Cardiac septum (tissue), 1 donor: ENCODE results near the gene P3H4. TPM values are rescaled to one million over a fixed set of nuclear protein-coding genes. Genes with fewer than 3 reads are reported as not detected.

Source experiments
- DNase-seq: peaks from one replicate; pipeline ENCODE4 v3.0.0-alpha.2; 2020; ENCODE audit warnings: low spot score
- intact Hi-C: fragments of 100-400 bp; cut with DNase I; formaldehyde crosslinking; loops from one replicate; pipeline ENCODE4 v1.14.0; 2022
- total RNA-seq: library from RNA; stranded (reverse); fragmentation: NEBNext Ultra II Directional; extraction: Animal tissue kit (Norgen Biotek cat#: 25700); gene quantifications from one replicate; pipeline ENCODE4 v1.2.1, GENCODE V29; 2021
- donor health status: DM: no; HTN: no; CAD: no.

The P3H4 gene
- total RNA-seq, 1 donor from 2014 or later: 5.1 TPM

GRCh38 chr17:41775394-41776226 is 36.1 kb downstream of the P3H4 start:
- no peak for DNase-seq
- intact Hi-C loops: no loop called here

- intact Hi-C loops: no loop called here
- DNase-seq: no peak
These were observed 38.0 kb downstream of the P3H4 start for GRCh38 chr17:41773731-41774193.

DNA sequence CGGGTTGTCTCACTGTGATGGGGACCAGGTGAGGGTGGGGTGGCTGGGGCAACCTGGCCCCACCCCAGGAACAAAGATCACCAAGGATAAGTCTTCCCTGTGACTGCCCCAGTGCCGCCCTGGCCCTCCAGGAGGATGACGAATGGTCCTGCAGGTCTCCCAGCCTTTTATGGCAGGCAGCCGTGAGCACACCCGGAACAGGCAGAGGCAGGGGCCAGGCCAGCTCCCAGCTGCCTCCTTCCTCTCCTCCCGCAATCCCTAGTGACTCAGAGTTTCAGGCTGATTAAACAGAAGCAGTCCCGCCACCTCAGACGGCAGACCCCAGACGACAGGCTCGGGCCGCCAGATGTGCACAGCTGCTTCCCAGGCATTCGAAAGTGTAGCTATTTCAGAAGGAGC is 38.6 kb downstream of the P3H4 start:
- no peak for DNase-seq
- intact Hi-C loops: no loop called here

GRCh38 chr17:41772586-41773189 is 39.1 kb downstream of the P3H4 start:
- no peak for DNase-seq
- intact Hi-C loops: no loop called here

GRCh38 chr17:41772218-41772585 is 39.5 kb downstream of the P3H4 start:
- intact Hi-C loops: no loop called here
- DNase-seq: no peak

DNA sequence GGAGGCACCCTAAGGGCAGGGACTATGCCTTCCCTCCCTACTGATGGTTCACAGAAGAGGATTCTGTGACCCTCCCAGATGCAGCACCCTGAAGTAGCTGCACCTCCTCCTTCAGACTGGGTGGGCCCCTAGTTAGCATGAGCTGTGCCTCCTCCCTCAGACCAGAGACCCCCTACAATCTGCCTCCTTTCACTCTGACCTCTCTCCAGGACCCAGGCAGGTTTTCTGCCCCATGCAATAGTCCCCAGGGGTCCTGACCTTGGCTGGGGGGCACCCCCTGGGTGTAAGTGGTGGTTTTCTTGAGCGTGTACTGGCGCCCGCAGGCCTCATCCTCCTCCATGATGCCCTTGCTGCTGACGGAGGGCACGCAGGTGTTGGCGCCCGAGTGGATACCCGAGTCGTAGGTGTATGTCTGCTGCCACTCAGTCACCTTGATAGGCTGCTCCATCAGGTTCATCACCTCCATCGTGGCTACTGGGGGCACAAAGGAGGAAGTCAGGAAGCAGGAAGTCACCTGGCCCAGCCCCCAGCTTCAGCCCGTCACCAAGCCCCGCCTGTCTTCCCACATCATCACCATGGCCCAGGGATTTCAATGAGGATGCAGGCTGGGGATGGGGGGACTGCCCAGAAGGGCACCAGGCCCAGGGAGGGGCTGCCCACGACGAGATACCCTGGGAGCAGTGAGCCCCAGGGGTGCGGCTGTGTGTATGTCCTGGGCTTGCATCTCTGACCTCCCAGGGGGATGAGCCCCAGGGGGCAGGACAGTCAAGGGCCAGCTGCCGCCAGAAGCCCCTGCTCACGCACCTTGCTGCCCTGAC is 40.2 kb downstream of the P3H4 start:
- intact Hi-C loops: no loop called here
- no peak for DNase-seq

- DNase-seq: no peak
- intact Hi-C loops: no loop called here
These were observed 41.8 kb downstream of the P3H4 start for GRCh38 chr17:41769985-41770384.

DNA sequence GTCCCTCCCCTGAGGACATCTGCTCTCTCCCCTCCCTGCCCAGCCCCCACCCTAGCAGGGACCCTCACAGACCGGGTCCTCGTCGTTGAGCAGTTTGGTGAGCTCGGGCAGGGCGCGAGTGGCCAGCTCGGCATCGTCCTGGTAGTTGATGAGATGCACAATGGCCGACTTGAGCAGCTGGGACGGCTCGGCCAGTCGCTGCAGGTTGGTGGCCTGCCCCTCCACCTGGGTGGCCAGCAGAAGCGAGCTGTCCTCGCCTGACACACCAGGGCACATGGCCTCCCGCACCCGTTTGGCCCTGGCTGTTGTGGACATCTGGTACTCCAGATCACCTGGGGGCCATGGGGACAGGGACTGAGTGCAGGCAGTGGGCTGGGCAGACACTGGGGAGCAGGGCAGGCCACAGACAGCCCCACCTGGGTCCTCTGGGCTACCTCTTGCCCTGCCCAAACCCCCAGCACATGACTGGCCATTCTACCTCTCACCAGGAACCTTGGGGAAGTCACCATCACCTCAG is 42.3 kb downstream of the P3H4 start:
- DNase-seq: no peak
- intact Hi-C loops: no loop called here

GRCh38 chr17:41768682-41769288 is 43.0 kb downstream of the P3H4 start:
- DNase-seq: no peak
- intact Hi-C loops: no loop called here

- intact Hi-C loops: no loop called here
These were observed 44.3 kb downstream of the P3H4 start for GRCh38 chr17:41767324-41768042.

GRCh38 chr17:41766135-41766534 is 45.6 kb downstream of the P3H4 start:
- DNase-seq: no peak
- intact Hi-C loops: no loop called here

More at GRCh38 chr17:41767324-41768042, 44.3 kb downstream of the P3H4 start:
- DNase-seq: no peak

GRCh38 chr17:41763327-41763726 is 48.4 kb downstream of the P3H4 start:
- DNase-seq: no peak
- intact Hi-C loops: no loop called here

DNA sequence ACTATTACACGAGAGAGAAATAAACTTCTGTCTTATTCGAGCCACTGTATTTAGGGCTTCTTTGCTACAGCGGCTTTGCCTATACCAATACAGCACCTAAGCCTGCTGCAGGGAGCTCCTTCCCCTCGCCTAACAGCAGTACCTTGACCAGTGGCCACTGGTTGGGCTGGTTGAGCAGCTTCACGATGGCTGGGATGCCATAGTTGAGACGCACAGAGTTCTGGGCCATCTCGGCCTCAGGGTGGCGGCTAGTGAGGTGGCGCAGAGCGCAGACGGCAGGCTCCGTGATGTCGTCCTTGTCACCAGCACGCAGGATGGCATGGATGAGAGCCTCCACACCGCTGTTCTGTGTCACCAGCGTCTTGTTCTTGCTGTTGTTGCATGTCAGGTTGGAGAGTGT is 48.9 kb downstream of the P3H4 start:
- intact Hi-C loops: no loop called here
- no peak for DNase-seq

GRCh38 chr17:41762391-41762790 is 49.4 kb downstream of the P3H4 start:
- intact Hi-C loops: no loop called here
- DNase-seq: no peak

DNA sequence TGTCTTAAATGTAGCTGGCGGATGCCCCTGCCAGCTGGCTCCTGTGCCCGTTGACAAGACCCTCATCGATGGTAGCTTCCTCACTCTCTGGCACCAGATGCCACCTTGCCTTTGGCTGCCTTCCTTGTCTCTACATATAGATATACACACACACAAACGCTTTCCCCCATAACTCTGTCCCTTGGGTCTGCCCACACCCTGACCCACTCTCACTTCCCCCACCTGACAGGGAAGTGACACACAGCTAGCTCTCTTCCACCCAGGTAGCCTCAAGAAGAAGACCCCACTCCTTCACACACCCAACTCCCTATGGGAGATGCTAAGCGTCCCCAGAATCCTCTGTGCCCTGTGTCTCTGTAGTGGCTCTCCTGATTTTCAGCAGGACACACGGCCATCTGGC is 50.9 kb downstream of the P3H4 start:
- DNase-seq: no peak
- intact Hi-C loops: no loop called here

DNA sequence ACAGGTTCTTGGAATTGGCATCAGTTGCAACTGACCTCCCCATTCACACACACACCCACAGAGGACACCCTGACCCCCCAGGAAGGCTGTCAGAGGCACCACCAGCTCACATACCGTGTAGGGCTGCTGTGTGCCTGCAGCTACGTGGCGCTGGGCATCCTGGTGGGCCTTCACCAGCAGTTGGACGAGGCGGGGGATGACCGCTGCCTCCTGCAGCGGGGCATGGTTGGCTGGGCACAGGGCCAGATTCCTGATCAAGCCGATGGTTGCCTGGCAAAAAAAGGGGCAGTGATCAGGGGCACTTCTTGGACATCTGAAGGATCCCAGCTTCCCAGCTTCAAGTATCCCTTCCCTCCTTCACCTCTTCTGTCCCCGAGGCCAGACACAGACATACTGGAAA is 53.1 kb downstream of the P3H4 start:
- DNase-seq: no peak
- intact Hi-C loops: no loop called here

DNA sequence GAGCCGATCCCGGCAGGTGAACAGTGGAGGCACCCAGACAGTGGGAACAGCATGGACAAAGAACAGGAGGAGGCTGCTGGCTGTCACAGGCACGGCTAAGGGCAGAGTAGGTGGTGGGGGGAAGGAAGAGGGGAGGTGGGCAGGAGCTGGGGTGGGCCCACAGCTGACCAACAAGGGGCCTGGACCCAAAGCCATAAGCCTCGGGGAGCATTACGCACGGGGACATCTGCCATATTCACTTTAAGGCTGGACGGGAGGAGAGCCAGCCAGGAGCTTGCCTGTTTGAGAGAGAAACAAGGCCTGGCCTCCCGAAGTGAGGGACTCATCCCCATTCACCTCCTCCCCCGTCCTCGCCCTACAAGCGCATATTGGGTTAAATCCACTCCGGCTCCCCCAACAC is 57.7 kb downstream of the P3H4 start:
- intact Hi-C loops: no loop called here
- no peak for DNase-seq
